SU-DHL-6 (cell line): ENCODE results near the gene MED28.

ENCODE experiments used
- CTCF ChIP-seq: fragments of 200-600 bp; sonication (generic); IDR thresholded peaks from one replicate; pipeline ENCODE4 v1.5.1; 2017; ENCODE audit warnings: antibody characterized with exemption, mild to moderate bottlenecking, low read length, moderate library complexity; ENCODE audit not compliant: insufficient read depth, poor library complexity, severe bottlenecking
- EZH2phosphoT487 ChIP-seq: fragments of 200-600 bp; sonication (generic), shearing (Covaris generic); conservative IDR thresholded peaks from 2 replicates; pipeline ENCODE4 v1.6.1; 2018; ENCODE audit warnings: mild to moderate bottlenecking, antibody characterized with exemption, low read length, moderate library complexity, mixed read lengths

DNA sequence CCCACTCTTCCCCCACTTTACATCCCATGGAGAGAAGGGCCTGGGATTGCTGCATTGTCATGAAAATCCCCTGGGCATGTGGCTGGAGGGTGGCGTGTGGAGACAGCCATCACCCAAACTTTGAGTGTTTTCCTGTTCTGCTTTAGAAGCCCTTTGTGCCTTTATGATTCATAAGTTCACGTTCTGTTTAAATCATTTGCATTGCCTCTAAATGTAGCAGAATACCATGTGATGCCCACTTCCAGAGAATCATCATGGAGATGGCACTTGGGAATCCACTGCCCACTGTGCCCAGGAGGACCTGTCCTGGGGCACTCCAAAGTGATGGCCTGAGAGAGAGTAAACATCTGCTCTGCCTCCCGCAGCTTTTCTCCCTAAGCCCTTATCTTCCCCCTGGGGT, 52.8 kb downstream of the MED28 start:
- TF ChIP-seq CTCF = no peak
- no peak for TF ChIP-seq EZH2phosphoT487
